Cardiac fibroblast (primary cell): Measurements from ENCODE around the gene KCNK6.

Experiments
- DNase-seq, 2 donors: peaks; one replicate each; pipeline versions ENCODE4 v3.0.0 to v3.0.0-alpha.2; 2010; ENCODE audit warnings: low read depth in 2 of 2
- H3K4me3 ChIP-seq, 2 donors: replicated peaks in 1 of 2; 1 replicate in 1 of 2; 2 replicates in 1 of 2; pipeline ENCODE4 v1.5.1; 2011; ENCODE audit warnings: low read depth in 2 of 2, low read length in 2 of 2, mild to moderate bottlenecking in 2 of 2, moderate library complexity in 1 of 2
- CTCF ChIP-seq: IDR thresholded peaks from one replicate; pipeline ENCODE4 v1.5.1; 2011; ENCODE audit warnings: low read depth, mild to moderate bottlenecking, low read length, inconsistent platforms

KCNK6 gene

DNA sequence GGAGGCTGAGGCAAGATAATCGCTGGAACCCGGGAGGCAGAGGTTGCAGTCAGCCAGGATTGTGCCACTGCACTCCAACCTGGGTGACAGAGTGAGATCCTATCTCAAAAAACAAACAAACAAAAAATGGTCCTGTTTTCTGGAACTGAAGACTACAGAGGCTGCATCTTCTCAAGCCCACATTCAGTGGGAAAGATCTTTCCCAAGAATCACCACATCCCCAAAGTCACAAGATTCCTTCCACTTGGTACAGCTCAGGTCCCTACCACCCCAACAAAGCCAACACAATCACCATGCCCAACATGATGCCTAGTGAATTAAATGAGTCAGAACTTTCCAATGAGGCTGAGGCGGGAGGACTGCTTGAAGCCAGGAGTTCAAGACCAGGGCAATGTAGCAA is 31.2 kb downstream of the KCNK6 start:
- no peak for TF ChIP-seq CTCF
- no peak for DNase-seq
- no peak overlapping the region for H3K4me3 ChIP-seq

- no peak for DNase-seq
- H3K4me3 ChIP-seq: no peak overlapping the region
- no peak for TF ChIP-seq CTCF
Observed at GRCh38 chr19:38351865-38352395, 32.3 kb downstream of the KCNK6 start.

DNA sequence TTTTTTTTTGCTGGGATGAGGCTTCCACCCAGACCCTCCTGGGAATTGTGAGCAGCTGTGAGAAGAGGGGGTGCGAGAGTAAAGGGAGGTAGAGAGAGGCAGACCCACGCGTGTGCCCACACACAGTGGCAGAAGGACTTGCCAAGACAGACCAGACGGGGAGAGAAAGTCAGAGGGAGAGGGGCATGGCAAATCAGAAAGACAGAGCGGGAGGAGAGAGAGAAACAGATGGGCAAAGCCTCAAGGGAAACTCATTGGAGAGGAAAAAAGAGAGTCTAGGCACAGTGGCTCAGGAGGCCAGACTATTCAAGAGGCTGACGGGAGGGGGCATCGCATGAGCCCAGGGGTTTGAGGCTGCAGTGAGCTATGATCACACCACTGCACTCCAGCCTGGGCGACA is 33.0 kb downstream of the KCNK6 start:
- no peak for DNase-seq
- no peak for TF ChIP-seq CTCF
- no peak overlapping the region for H3K4me3 ChIP-seq

GRCh38 chr19:38355728-38356725 is 36.4 kb downstream of the KCNK6 start:
- TF ChIP-seq CTCF: no peak
- no peak for DNase-seq
- H3K4me3 ChIP-seq: no peak overlapping the region

- H3K4me3 ChIP-seq: no peak overlapping the region
- DNase-seq: no peak
- no peak for TF ChIP-seq CTCF
Observed at GRCh38 chr19:38358071-38358470, 38.4 kb downstream of the KCNK6 start.

DNA sequence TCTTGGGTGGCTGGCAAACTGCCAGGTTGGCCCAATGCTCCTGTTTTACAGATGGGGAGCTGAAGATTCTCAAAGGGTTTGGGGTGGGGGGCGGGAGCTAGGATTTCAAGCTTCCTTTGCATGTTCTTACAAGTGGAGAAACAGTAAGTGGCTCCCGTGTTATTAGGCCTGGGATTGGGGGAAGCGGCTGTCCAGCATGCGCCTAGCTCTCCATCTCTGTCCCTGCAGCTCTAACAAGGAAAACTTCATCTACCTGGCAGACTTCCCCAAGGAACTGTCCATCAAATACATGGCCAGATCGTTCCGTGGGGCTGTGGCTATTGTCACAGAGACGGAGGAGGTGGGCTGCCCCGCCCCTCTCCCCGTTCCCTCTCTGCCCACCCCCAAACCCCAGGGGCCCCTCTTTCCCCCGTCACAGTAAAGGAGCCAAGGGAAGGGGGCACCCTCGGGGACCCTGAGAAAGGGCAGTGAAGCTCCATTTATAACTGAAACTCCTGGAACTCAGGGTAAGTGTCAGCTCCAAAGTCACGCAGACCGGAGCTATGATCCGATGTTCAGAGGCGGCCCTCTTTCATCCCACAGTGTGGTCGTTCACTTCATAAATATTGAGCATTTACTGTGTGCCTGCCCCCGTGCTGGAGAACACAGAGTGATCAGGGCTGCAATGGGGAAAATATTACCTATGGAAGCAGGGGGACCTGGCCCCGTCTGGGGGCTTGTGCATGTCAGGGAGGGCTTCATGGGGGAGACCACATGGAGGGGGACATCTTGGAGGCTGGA is 39.8 kb downstream of the KCNK6 start:
- no peak for TF ChIP-seq CTCF
- H3K4me3 ChIP-seq: no peak overlapping the region
- no peak for DNase-seq
